A673 (cell line): Measurements from ENCODE around the gene PLAC8. TPM values are rescaled to one million over a fixed set of nuclear protein-coding genes. Genes with fewer than 3 reads are reported as not detected.
"Not testable (repeated sequence)": the region's sequence is repeated elsewhere in the genome, so short reads cannot be mapped to it uniquely, and the experiment has no call there.

ENCODE experiments used
- BruUV-seq: library from RNA; stranded (reverse); fragments of 400-500 nt; replicated peaks from 2 replicates; lab custom pipeline; 2021; lab: Mats Ljungman, UMichigan
- CTCF ChIA-PET: fragments of 300-600 bp; sonication (Branson Sonifier 250); formaldehyde crosslinking; loops from one replicate; lab custom pipeline; 2022; ENCODE audit warnings: antibody characterized with exemption; lab: Charles Lee
- POLR2A ChIA-PET: fragments of 300-600 bp; sonication (Branson Sonifier 250); formaldehyde crosslinking; loops from one replicate; lab custom pipeline; 2022; ENCODE audit warnings: antibody characterized with exemption; ENCODE audit not compliant: low non-redundant PET; lab: Charles Lee
- DNase-seq: peaks from one replicate; pipeline ENCODE4 v3.0.0-alpha.2; 2015; ENCODE audit warnings: low spot score
- H3K27ac ChIP-seq: fragments of 200-600 bp; sonication (generic); 2 replicates; pipeline ENCODE4 v1.5.1; 2016; ENCODE audit warnings: mixed run types, low read depth, mild to moderate bottlenecking, mixed read lengths, antibody characterized with exemption, low read length; ENCODE audit not compliant: poor library complexity, severe bottlenecking
- H3K27me3 ChIP-seq: fragments of 200-600 bp; sonication (generic); replicated peaks from 2 replicates; pipeline ENCODE4 v1.6.1; 2017; ENCODE audit warnings: mixed run types, low read depth, mild to moderate bottlenecking, mixed read lengths, antibody characterized with exemption, low read length; ENCODE audit not compliant: insufficient read depth, poor library complexity
- H3K36me3 ChIP-seq: fragments of 200-600 bp; sonication (generic); 2 replicates; pipeline ENCODE4 v1.6.1; 2016; ENCODE audit warnings: mixed run types, mild to moderate bottlenecking, mixed read lengths, antibody characterized with exemption, low read length; ENCODE audit not compliant: insufficient read depth, poor library complexity, severe bottlenecking
- H3K4me1 ChIP-seq: fragments of 200-600 bp; sonication (generic); 2 replicates; pipeline ENCODE4 v1.6.1; 2017; ENCODE audit warnings: mixed run types, mild to moderate bottlenecking, mixed read lengths, antibody characterized with exemption, low read length; ENCODE audit not compliant: insufficient read depth, poor library complexity, severe bottlenecking
- H3K4me3 ChIP-seq: fragments of 200-600 bp; sonication (generic); 2 replicates; pipeline ENCODE4 v1.5.1; 2016; ENCODE audit warnings: low read depth, mixed run types, mild to moderate bottlenecking, mixed read lengths, low read length; ENCODE audit not compliant: poor library complexity, severe bottlenecking
- H3K9me3 ChIP-seq: fragments of 200-600 bp; sonication (generic); 2 replicates; pipeline ENCODE4 v1.6.1; 2016; ENCODE audit warnings: mixed run types, low read depth, mild to moderate bottlenecking, mixed read lengths, antibody characterized with exemption, low read length; ENCODE audit not compliant: poor library complexity, severe bottlenecking
- CTCF ChIP-seq: fragments of 300-800, 200-600 bp; sonication (generic); conservative IDR thresholded peaks from 2 replicates; pipeline ENCODE4 v1.5.1; 2017; ENCODE audit warnings: low read depth, mild to moderate bottlenecking, antibody characterized with exemption, low read length, moderate library complexity, mixed read lengths
- EZH2 ChIP-seq: fragments of 200-600 bp; sonication (generic); IDR thresholded peaks from 2 replicates; pipeline ENCODE4 v1.6.1; 2017; ENCODE audit warnings: borderline replicate concordance, low read depth, mild to moderate bottlenecking, mixed read lengths, antibody characterized with exemption, low read length; ENCODE audit not compliant: poor library complexity, severe bottlenecking
- intact Hi-C: fragments of 100-400 bp; cut with micrococcal nuclease; formaldehyde crosslinking; loops from one replicate; pipeline ENCODE4 v1.10.0; 2022; ENCODE audit not compliant: unreplicated experiment
- total RNA-seq: library from RNA; stranded (reverse); gene quantifications from 2 replicates; pipeline ENCODE4 v1.2.3, GENCODE V29; 2021

Gene PLAC8
- total RNA-seq, 1 experiment from 2014 or later, result 0.41 TPM

DNA sequence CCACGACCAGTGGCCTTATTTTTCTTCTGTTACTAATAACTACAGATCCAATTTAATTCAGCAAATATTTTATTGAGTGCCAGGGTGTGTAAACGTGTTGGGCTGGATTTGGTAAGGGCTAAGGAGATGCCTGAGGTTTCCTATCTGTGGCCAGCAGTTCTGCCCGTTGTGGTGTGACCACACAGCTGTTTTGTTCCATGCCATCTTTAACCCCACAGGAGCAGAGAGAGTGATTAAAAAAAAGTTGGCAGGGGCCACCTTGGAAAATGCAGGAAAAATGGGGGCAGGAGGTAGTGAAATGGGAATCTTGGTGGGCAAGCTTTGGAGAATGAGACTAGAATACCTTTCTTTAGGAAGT lies 1.1 kb downstream of the PLAC8 start:
- H3K4me3 ChIP-seq, result no peak overlapping the region
- no TSS peak for BruUV-seq
- TF ChIP-seq EZH2 (no peak), CTCF (no peak)
- intact Hi-C loops, result no loop called here
- H3K36me3 ChIP-seq, result no peaks in the 10 kb centered on the region
- no peak for DNase-seq
- H3K9me3 ChIP-seq, result no peaks in the 10 kb centered on the region
- no peak overlapping the region for H3K27ac ChIP-seq
- H3K4me1 ChIP-seq, result no peaks in the 10 kb centered on the region
- ChIA-PET CTCF (interaction anchor here (0.6 kb wide), 1 partner anchor 39 kb away, joined by 10 read pairs; no protein-coding TSS in a partner anchor), POLR2A (no interaction called here)
- no peaks in the 10 kb centered on the region for H3K27me3 ChIP-seq

DNA sequence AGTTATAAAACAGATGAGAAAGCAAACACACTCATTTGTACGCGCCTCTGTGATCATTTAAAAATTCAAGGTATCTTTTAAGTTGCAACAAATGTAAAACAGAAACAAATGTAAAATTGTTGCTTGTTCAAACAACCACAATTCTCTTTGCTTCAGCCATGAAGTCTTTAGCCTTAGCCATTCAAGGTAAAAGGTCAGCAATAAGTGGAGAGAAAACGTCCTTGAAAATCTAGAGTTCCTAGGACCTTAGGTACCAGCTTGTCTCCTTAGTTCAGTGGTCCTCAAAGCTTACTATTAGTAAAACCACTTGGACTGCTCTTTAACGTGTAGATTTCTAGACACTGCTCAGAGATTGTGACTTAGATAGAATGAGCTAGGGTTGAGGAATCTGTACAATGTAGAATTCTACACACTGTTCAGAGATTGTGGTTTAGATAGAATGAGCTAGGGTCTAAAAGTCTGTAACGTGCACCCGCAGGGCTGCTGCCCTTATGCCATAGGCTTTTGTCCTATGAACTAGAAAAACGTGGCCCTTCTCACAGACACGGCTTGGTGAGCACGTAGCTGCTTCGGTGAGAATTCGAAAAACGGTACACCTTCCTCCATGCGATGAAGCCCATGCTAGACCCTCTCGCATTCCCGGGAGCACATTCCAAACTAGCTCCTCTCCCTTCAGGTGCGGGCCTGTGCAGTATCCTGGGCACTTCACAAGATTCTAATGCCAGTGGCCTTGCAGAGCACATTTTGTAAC lies 1.7 kb downstream of the PLAC8 start:
- Histone ChIP-seq H3K27ac (no peak overlapping the region), H3K27me3 (no peaks in the 10 kb centered on the region), H3K4me1 (no peaks in the 10 kb centered on the region), H3K36me3 (no peaks in the 10 kb centered on the region), H3K9me3 (no peaks in the 10 kb centered on the region), H3K4me3 (no peak overlapping the region)
- TF ChIP-seq CTCF, result no peak
- no peak for TF ChIP-seq EZH2
- no TSS peak for BruUV-seq
- POLR2A ChIA-PET, result no interaction called here
- CTCF ChIA-PET, result interaction anchor here (0.6 kb wide), 1 partner anchor 39 kb away, joined by 10 read pairs; no protein-coding TSS in a partner anchor
- intact Hi-C loops, result no loop called here
- DNase-seq, result no peak

DNA sequence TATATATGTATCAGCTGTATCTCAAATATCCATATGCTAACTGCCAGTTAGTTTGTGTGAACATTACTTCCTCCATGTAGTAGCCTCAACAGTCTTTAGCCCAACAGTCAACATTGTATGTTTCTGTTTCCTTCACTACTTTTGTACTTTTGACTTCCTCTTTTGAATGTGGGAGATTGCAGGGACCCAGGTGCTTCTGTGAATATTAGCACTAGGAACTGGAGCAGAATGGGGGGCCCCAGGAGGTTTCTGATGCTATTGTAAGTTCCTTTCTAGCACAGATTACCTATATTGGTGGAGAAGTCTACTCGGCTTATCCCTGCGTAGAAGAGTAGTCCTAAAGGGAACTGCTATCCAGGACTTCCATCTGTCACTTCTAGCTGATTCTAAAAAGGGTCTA lies 2.3 kb downstream of the PLAC8 start:
- ChIA-PET CTCF (no interaction called here), POLR2A (no interaction called here)
- intact Hi-C loops, result no loop called here
- no TSS peak for BruUV-seq
- no peak for DNase-seq
- TF ChIP-seq CTCF (no peak), EZH2 (no peak)
- Histone ChIP-seq H3K27me3 (no peaks in the 10 kb centered on the region), H3K4me1 (no peaks in the 10 kb centered on the region), H3K27ac (no peak overlapping the region), H3K4me3 (no peak overlapping the region), H3K9me3 (no peaks in the 10 kb centered on the region), H3K36me3 (no peaks in the 10 kb centered on the region)

GRCh38 chr4:83111751-83112141 lies 2.8 kb downstream of the PLAC8 start:
- H3K27me3 ChIP-seq, H3K4me1 ChIP-seq, H3K36me3 ChIP-seq, CTCF ChIA-PET, intact Hi-C loops, H3K9me3 ChIP-seq, POLR2A ChIA-PET, H3K27ac ChIP-seq, DNase-seq, BruUV-seq, H3K4me3 ChIP-seq: not testable (repeated sequence)
